GM18861 (cell line): ENCODE results near the gene LGR4.

Source experiments
- ATAC-seq: cut with Tn5 transposase; IDR thresholded peaks from one replicate; pipeline ENCODE4 v1.9.1; 2021; ENCODE audit not compliant: unreplicated experiment

LGR4 gene

DNA sequence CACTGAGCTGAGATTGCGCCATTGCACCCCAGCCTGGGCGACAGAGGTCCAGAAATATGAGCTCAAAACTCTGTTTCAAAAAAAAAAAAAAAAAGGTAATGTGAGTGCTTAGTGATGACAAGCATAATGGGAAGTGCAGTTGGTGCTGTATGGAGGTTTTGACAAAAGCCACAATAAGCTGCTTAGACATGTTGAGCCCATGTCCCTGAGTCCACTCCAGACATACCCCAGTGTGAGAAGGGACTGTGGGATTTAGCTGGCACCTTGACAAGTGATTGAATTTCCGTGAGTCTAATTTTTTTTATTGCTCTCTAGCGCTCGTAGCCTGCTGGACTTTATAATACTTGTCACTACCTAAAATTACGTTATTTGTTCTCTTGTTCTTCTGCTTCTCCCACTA lies 15.1 kb upstream of the LGR4 start:
- no peak for ATAC-seq

GRCh38 chr11:27485930-27486773 lies 13.6 kb upstream of the LGR4 start:
- ATAC-seq, result peak; percentile 74

DNA sequence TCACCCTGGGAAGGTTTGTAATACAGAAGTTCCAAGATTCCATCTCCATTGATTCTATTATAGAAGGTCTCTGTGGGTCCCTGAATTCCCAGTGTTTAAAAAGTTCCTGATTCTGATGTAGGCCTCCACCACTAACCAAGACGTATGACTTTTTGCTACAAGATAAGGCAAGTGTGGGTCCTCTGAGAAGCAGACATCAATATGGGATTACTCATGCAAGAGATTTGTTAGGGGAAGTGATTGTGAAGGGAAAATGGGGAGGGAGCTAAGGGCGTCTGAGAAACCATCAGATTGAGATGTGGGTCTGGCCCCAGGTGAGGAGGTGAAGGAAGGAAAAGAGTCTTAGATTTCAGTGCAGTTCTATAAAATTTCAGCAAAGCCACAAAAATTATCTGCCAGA lies 10.2 kb upstream of the LGR4 start:
- ATAC-seq, result no peak

DNA sequence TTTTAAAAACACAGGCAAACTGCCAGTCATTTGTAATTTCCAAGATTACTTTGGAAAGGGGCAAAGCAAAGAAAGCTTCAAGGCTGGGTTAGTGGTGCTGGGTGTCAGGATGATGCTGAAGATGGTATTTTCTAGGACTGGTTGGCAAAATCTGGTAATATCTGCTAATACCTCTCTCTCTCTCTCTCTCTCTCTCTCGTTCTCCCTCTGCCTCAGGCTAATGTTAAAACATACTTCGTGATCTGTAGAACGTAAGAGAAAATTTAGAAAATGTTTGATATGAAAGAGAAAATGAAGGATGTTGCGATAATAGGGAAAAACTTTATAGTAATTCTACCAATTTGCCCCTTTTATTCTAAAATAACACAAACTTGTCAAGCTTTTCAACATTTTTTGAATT lies 9.4 kb upstream of the LGR4 start:
- ATAC-seq, result no peak

DNA sequence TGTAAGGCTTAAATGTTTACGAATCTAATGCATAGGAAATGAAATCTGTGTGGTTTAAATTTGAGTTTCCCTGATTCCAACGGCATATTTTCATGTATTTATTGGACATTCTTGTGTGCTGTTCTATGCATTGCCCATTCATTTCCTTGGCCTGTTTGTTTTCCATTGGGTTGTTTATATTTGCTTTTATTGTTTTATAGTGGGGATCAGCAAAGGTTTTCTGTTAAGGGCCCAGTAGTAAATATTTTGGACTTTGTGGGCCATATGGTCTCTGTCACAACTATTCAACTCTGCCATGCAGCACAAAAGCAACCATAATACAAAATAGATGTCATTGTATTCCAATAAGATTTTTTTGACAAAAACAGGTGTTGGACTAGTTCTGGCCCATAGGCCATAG lies 5.2 kb upstream of the LGR4 start:
- ATAC-seq, result no peak

DNA sequence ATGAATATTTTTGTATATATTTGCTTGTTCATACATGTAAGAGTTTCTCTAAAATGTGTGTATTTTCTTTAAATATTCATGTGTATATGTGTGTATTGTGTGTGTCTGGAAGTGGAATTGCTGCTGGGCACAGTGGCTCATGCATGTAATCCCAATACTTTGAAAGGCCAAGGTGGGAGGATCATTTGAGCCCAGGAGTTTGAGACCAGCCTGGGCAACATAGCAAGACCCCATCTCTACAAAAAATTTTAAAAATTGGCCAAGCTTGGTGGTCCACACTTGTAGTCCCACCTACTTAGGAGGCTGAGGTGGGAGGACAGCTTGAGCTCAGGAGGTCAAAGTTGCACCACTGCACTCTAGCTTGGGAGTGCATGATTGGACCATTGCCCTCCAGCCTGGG lies 4.7 kb upstream of the LGR4 start:
- ATAC-seq, result no peak

DNA sequence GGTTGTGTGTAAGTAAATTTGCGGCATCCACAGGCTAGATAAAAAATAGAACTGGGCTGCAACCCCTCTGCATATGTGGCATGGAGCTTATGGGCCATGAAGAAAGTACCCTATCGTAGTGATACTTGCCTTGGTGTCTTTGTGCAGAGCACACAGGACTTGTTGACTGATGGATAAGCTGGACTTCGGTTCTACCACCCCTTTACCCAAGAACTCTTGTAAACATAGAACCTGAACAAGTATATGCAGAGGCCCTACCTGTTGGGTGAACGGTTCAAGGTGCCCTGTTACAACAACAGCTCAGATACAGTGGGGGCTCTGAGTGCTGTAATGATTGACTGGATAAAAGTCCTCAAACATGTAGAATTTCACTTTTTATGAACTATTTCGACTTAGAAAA lies 3.0 kb upstream of the LGR4 start:
- ATAC-seq, result no peak

DNA sequence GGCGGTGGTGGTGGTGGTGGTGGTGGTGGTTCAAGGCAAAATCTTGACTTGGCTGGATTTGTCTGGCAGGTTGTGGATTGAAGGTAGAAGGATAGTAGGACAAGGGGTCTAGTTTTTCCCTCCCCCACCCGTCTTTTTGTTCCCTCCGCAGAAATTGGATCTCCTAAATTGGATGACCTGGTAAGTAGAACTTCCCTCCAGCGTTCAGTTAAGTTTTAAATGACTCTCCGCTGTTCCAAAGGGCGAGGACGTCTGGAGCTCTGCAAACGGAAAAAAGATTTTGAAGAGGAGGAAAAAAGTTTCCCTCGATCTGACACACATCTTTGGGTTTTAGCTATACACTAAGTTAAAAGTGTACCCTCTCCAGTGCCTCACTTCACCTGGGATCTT lies 422 bp upstream of the LGR4 start:
- no peak for ATAC-seq

- peak; percentile 21 for ATAC-seq
Observed at GRCh38 chr11:27471589-27472397, 797 bp downstream of the LGR4 start.

- no peak for ATAC-seq
Observed at GRCh38 chr11:27470826-27471588, 1.6 kb downstream of the LGR4 start.

DNA sequence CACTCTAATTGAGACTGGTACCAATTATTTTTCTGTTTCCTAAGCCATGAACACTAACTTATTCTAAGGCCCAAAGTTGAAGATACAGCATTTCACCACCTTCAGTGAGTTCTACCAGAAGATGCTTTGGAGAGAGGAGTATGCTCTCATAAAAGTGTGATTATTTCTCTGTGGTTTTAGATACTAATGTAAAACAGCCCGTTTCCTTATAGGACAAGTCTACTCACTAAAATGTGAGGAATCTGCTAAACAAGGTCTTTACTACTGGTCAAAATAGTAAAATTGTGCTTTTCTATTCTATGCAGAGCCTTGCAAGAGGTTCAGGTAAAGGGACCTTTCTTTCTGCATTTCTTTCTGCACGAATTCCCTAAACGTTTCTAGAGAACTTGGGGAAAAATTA lies 2.4 kb downstream of the LGR4 start:
- no peak for ATAC-seq

DNA sequence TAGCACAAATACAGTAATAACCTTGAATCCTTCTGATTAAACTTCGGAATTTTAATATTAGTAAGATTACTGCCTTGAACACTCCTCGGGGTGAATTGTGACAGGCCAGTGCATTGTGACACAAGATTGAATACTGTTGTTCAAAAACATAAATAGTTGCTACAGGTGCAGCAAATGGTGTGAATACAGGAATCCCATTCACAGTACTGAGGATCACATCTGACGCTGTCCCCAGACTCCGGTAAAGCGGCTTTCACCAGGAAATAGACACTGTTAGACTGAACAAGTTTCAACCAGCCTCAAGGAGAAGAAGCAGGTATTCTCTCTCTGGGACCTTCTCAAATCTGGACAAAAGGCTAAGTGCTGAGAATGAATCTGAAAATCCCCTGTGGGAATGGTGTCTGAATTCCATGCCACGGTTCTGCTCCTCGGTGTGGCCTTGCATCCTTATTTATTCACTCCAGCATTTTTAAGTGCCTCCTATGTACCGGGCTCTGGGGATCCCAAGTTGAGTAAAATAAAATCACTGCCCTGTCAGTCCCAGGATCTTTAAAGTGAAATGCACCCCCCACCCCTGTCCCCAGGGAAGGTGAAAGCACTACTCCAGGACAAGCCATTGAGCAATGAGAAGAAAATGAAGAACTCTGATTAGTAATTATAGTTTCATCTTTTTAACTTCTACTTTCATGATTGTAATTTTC lies 3.4 kb downstream of the LGR4 start:
- no peak for ATAC-seq

DNA sequence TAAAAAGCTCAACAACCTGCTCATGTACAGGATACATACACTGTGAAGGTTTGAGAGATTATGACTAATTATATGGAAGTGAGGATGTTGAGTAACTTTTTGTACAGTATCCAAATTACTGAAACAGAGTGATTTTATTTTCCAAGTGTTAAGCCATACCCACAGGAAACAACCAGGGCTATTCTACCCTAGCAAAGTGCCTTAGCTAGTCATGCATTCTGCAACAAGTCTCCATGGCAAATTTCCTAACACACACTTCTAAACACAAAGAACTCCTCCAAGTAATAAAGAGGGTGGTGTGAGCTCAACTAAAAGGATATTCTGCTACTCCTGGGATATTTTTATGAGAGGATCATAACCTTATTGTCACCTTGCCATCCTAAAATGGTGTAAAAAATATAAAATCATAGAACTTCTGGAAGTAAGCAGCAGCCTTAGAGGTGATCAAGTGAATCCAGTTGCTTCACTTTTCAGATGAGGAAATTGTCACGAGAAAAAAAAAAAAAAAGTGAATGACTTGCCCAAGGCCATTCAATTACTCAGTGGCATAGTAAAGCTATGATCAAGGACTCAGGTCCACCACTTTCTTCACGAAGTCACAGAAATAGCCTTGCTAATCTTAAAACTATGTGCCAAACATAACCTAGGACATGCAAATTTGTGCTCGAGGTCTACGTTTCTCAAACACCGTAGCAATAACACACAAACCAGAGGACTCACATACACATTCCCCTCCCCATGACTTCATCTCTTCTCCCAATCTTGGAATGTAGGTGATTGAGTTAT lies 4.2 kb downstream of the LGR4 start:
- no peak for ATAC-seq

- no peak for ATAC-seq
Observed at GRCh38 chr11:27467181-27467913, 5.2 kb downstream of the LGR4 start.

GRCh38 chr11:27466363-27466762 lies 6.2 kb downstream of the LGR4 start:
- no peak for ATAC-seq

GRCh38 chr11:27465629-27466028 lies 7.0 kb downstream of the LGR4 start:
- ATAC-seq, result no peak

GRCh38 chr11:27464909-27465308 lies 7.7 kb downstream of the LGR4 start:
- ATAC-seq, result no peak

DNA sequence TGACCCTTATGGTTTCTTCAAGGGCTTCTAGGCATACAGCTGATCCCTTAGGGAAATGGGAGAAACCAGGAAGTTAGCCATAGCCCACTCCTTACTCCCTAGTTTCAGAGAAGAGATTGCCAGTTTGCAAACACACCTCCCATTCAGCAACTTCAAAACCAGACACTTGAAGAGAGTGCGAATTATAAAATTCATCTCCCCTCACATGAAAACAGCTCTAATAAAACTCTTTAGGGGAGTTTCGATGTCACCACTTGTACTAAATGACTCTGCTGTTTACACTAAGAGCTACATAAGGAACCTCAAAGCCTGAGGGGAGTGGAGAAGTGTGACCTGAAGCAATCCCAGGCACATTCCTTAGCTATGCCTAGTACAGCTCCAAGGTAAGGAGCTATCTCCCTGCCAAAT lies 8.3 kb downstream of the LGR4 start:
- no peak for ATAC-seq

DNA sequence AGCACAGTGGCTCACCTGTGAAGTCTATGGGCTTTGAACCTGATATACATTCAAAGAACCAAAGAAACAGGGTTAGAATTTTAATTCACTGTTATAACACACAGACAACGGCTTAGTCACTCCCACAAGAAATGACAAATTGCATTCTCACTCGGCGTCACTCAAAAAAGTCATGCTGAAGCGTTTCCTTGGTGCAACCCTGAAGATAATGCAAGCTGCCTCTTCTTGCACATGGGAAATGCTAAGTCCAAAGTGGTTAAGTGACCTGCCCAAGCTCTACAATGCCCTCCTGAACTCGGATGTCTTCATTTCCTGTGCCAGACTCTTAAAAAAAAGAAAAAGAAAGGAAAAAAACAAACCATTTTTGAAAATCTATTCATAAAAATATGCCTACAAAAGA lies 10.0 kb downstream of the LGR4 start:
- no peak for ATAC-seq
